Aorta (tissue), 5 donors: Measurements from ENCODE around the gene CLCN4. TPM values are rescaled to one million over a fixed set of nuclear protein-coding genes. Genes with fewer than 3 reads are reported as not detected.

Experiments
- ATAC-seq: fragments of 200-7000 bp; cut with Tn5 transposase; one replicate; pipeline ENCODE4 v1.9.1; 2022; ENCODE audit warnings: moderate library complexity; ENCODE audit not compliant: low FRiP score
- DNase-seq, 2 donors: peaks; one replicate each; pipeline ENCODE4 v3.0.0-alpha.2; 2020
- H3K27ac ChIP-seq, 2 donors: one replicate each; pipeline ENCODE4 v1.5.1; 2013; ENCODE audit warnings: low read length in 2 of 2, mild to moderate bottlenecking in 2 of 2, moderate library complexity in 2 of 2, control low read depth in 1 of 2, inconsistent platforms in 1 of 2, low read depth in 1 of 2
- H3K27me3 ChIP-seq, 2 donors: one replicate each; pipeline ENCODE4 v1.6.1; 2013; ENCODE audit warnings: control low read depth in 1 of 2, low read length in 1 of 2, mild to moderate bottlenecking in 1 of 2, moderate library complexity in 1 of 2; ENCODE audit not compliant: insufficient read depth in 2 of 2, control insufficient read depth in 1 of 2
- H3K36me3 ChIP-seq, 2 donors: one replicate each; pipeline ENCODE4 v1.6.1; 2013; ENCODE audit warnings: control low read depth in 1 of 2, low read length in 1 of 2, mild to moderate bottlenecking in 1 of 2; ENCODE audit not compliant: insufficient read depth in 2 of 2, control insufficient read depth in 1 of 2
- H3K4me1 ChIP-seq, 2 donors: one replicate each; pipeline ENCODE4 v1.6.1; 2013; ENCODE audit warnings: low read length in 2 of 2, control low read depth in 1 of 2, mild to moderate bottlenecking in 1 of 2, moderate library complexity in 1 of 2; ENCODE audit not compliant: insufficient read depth in 2 of 2, control insufficient read depth in 1 of 2
- H3K4me3 ChIP-seq, 2 donors: one replicate each; pipeline ENCODE4 v1.5.1; 2013; ENCODE audit warnings: low read length in 2 of 2, control low read depth in 1 of 2, mild to moderate bottlenecking in 1 of 2
- H3K9me3 ChIP-seq: one replicate; pipeline ENCODE4 v1.6.1; 2013; ENCODE audit warnings: mild to moderate bottlenecking, low read length; ENCODE audit not compliant: control insufficient read depth
- WGBS, 2 donors: extraction: QIAGEN DNeasy Blood & Tissue Kit; methylation state at CpG; one replicate each; pipeline ENCODE4 v1.1.7; 2013; 5-methylcytosine and 5-hydroxymethylcytosine counted together
- intact Hi-C, 2 donors: fragments of 100-400 bp; cut with DNase I; formaldehyde crosslinking; loops; one replicate each; pipeline versions ENCODE4 v1.14.2 to v1.15.0; 2022
- polyA plus RNA-seq, 2 donors: library from polyadenylated mRNA; stranded (reverse); fragments of 200-250 nt; gene quantifications; one replicate each; pipeline ENCODE4 v1.2.3, GENCODE V29; 2013
- total RNA-seq, 2 donors: library from RNA; stranded (reverse); fragmentation: NEBNext Ultra II Directional; extraction: Animal tissue kit (Norgen Biotek cat#: 25700); gene quantifications; one replicate each; pipeline ENCODE4 v1.2.1, GENCODE V29; 2021
- donor health status: healthy with polysubstance abuse.
- donor health status: Bipolar disorder and iron deficiency.
- donor health status: DM: no; HTN: no; CAD: no.
- donor health status: DM: no; HTN: no; CAD: no.
- donor health status: DM: yes; HTN: yes; CAD: no.

The CLCN4 gene
- total and polyA plus RNA-seq, 4 donors = 0.67 to 8.6 (median 2.3) TPM

DNA sequence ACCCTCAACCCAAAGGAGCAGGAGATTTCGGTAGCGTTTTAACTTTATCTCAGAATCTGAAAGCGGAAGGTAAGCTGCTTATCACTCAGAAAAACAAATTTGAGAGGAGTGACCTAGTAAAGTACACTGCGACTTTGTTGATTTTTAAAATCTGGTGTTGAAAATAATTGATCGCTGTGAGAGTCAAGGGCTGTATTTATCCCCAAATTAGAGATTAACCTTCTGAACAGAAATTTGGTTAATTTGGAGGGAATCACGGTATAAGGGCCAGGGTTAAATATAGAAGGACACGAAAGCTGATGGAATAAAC lies 212 bp downstream of the CLCN4 start:
- Histone ChIP-seq H3K27me3 (no peaks in the 10 kb centered on the region), H3K36me3 (no peaks in the 10 kb centered on the region), H3K4me1 (no peaks in the 10 kb centered on the region), H3K9me3 (no peaks in the 10 kb centered on the region), H3K27ac (no peak overlapping the region), H3K4me3 (peak overlapping the region; percentile 36 to 44)
- 2 to 13% methylated on average over 7 of the region's 7 CpGs for WGBS, 2 donors
- ATAC-seq (no peak), DNase-seq (no peak)
- intact Hi-C loops = no loop called here

- H3K4me3 ChIP-seq = no peak overlapping the region
- no peaks in the 10 kb centered on the region for H3K27me3 ChIP-seq
- no peak for ATAC-seq
These were observed 768 bp downstream of the CLCN4 start for GRCh38 chrX:10157543-10157942.

GRCh38 chrX:10158279-10159144 lies 1.7 kb downstream of the CLCN4 start:
- 8 to 28% methylated on average over 57 to 64 of the region's 64 CpGs for WGBS, 2 donors
- Histone ChIP-seq H3K27me3 (no peaks in the 10 kb centered on the region), H3K27ac (no peak overlapping the region), H3K9me3 (no peaks in the 10 kb centered on the region), H3K36me3 (no peaks in the 10 kb centered on the region), H3K4me3 (peak overlapping the region in 1 of 2 donors; percentile 38), H3K4me1 (no peaks in the 10 kb centered on the region)
- ATAC-seq = peak; percentile 45
- intact Hi-C loops = no loop called here
- peak; percentile 61 to 82 for DNase-seq

More at GRCh38 chrX:10157543-10157942, 768 bp downstream of the CLCN4 start:
- Histone ChIP-seq H3K4me1 (no peaks in the 10 kb centered on the region), H3K27ac (no peak overlapping the region), H3K36me3 (no peaks in the 10 kb centered on the region), H3K9me3 (no peaks in the 10 kb centered on the region)
- DNase-seq = no peak
- 5 to 6% methylated on average over 3 of the region's 3 CpGs for WGBS, 2 donors
- intact Hi-C loops = no loop called here

DNA sequence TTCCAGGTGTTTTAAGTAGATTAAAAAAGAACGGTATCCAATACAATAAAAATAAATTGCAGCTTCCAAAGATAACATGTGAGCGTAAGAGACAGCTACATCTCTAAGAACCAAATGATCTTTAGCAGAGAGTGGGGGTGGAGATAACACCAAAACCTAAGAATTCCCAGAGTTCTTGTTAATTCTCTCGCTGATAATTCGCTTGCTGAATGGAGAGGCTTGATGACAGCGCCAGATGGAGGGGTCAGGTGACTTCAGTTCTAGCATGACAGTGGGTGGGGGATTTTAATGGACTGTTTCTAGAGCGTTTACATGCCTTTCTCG lies 2.3 kb downstream of the CLCN4 start:
- 52 to 87% methylated on average over 7 of the region's 7 CpGs for WGBS, 2 donors
- ATAC-seq (no peak), DNase-seq (no peak)
- H3K36me3 ChIP-seq = no peaks in the 10 kb centered on the region
- intact Hi-C loops = no loop called here
- H3K27ac ChIP-seq = no peak overlapping the region
- H3K9me3 ChIP-seq = no peaks in the 10 kb centered on the region
- no peaks in the 10 kb centered on the region for H3K27me3 ChIP-seq
- no peaks in the 10 kb centered on the region for H3K4me1 ChIP-seq
- no peak overlapping the region for H3K4me3 ChIP-seq

DNA sequence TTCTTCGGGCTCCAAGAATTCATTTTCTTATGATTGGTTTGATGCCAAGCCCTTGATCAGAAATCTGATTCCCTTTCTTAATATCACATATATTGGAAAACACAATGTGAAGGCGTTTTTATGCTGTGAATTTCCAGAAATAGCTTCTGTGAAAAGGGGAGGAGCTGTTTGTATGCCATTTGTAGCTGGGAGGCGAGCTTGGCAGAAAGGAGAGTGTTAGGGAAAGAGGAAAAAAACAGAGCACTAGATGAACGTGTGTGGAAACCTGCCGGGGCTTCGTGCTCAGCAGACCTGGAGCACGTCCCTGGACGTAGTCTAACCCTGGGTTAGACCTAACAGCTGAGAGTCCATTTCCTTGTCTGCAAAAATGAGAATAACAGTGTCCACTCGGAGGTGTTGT lies 3.4 kb downstream of the CLCN4 start:
- intact Hi-C loops = no loop called here
- Histone ChIP-seq H3K36me3 (no peaks in the 10 kb centered on the region), H3K27me3 (no peaks in the 10 kb centered on the region), H3K4me1 (no peaks in the 10 kb centered on the region), H3K27ac (no peak overlapping the region), H3K4me3 (no peak overlapping the region), H3K9me3 (no peaks in the 10 kb centered on the region)
- ATAC-seq (no peak), DNase-seq (no peak)
- WGBS, 2 donors = 65 to 84% methylated on average over 9 of the region's 9 CpGs

DNA sequence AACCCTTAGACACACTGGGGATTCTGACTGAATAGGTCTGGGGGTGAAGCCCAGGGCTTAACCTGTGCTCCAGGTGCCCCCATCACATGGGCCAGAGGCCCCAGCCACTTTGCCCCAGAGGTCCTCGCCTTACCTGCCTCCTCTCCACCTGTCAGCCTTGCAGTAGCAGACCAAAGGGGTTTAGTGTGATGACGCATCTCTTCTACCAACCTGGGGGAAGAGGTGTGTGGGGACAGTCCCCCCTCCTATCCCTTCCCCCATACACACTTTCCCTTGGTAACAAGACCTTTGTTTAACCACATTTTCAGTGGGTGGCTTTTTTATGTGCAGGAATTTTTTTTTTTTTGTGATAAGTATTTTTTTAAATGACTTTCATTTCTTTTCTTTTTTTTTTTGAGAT lies 6.3 kb downstream of the CLCN4 start:
- Histone ChIP-seq H3K36me3 (no peaks in the 10 kb centered on the region), H3K27me3 (no peaks in the 10 kb centered on the region), H3K4me1 (no peaks in the 10 kb centered on the region), H3K4me3 (no peak overlapping the region), H3K9me3 (no peaks in the 10 kb centered on the region), H3K27ac (no peak overlapping the region)
- intact Hi-C loops = no loop called here
- 82 to 98% methylated on average over 1 to 2 of the region's 2 CpGs for WGBS, 2 donors
- DNase-seq (no peak), ATAC-seq (no peak)

- no peaks in the 10 kb centered on the region for H3K9me3 ChIP-seq
- no peak overlapping the region for H3K4me3 ChIP-seq
- DNase-seq (no peak), ATAC-seq (no peak)
- H3K27me3 ChIP-seq = no peaks in the 10 kb centered on the region
- intact Hi-C loops = no loop called here
- no peaks in the 10 kb centered on the region for H3K36me3 ChIP-seq
- WGBS, 2 donors = 82 to 89% methylated on average over 11 of the region's 11 CpGs
- H3K4me1 ChIP-seq = no peaks in the 10 kb centered on the region
- no peak overlapping the region for H3K27ac ChIP-seq
These were observed 8.1 kb downstream of the CLCN4 start for GRCh38 chrX:10164879-10165278.

- no peak for ATAC-seq
These were observed 8.9 kb downstream of the CLCN4 start for GRCh38 chrX:10165580-10166247.

GRCh38 chrX:10166248-10166716 lies 9.5 kb downstream of the CLCN4 start:
- DNase-seq (no peak), ATAC-seq (no peak)
- no peaks in the 10 kb centered on the region for H3K27me3 ChIP-seq
- H3K9me3 ChIP-seq = no peaks in the 10 kb centered on the region
- no peaks in the 10 kb centered on the region for H3K4me1 ChIP-seq
- H3K4me3 ChIP-seq = no peak overlapping the region
- H3K36me3 ChIP-seq = no peaks in the 10 kb centered on the region
- intact Hi-C loops = no loop called here
- no peak overlapping the region for H3K27ac ChIP-seq
- 62 to 71% methylated on average over 17 of the region's 17 CpGs for WGBS, 2 donors

More at GRCh38 chrX:10165580-10166247, 8.9 kb downstream of the CLCN4 start:
- 82 to 84% methylated on average over 18 of the region's 18 CpGs for WGBS, 2 donors
- H3K4me3 ChIP-seq = no peak overlapping the region
- H3K27me3 ChIP-seq = no peaks in the 10 kb centered on the region
- no peak overlapping the region for H3K27ac ChIP-seq
- H3K36me3 ChIP-seq = no peaks in the 10 kb centered on the region
- intact Hi-C loops = no loop called here
- no peaks in the 10 kb centered on the region for H3K9me3 ChIP-seq
- H3K4me1 ChIP-seq = no peaks in the 10 kb centered on the region
- no peak for DNase-seq
